ENCODE results near the gene ITGA7.

ITGA7 gene

GRCh38 chr12:55742719-55743405 lies 35.2 kb upstream of the ITGA7 start, which contains the start of gene GDF11:
GDF11 (plus strand) TSS chr12:55743122; CDS start chr12:55743317, 195 bp downstream.
- Histone ChIP-seq H3K27me3 (ENCODE audit: control insufficient read depth, insufficient read depth, low read length) (no peaks in the 10 kb centered on the region), H3K36me3 (ENCODE audit: control insufficient read depth, insufficient read depth, low read length) (0 out of 2 replicates have a peak, but pooled peaks cover 2% of the 10 kb centered on the region), H3K4me1 (ENCODE audit: control insufficient read depth, insufficient read depth, low read length) (peaks cover 40% of the 10 kb centered on the region), H3K27ac (ENCODE audit: low read depth, low read length) (peak within 1 kb of the TSS; percentile 72; the same call in 1 of the 2 replicates), H3K4me3 (ENCODE audit: low read depth, low read length) (peak within 1 kb of the TSS; percentile 98), H3K9me3 (ENCODE audit: control insufficient read depth, insufficient read depth, low read depth, low read length) (no peaks in the 10 kb centered on the region), H3K9ac (ENCODE audit: low read length) (peak within 1 kb of the TSS; percentile 97)

DNA sequence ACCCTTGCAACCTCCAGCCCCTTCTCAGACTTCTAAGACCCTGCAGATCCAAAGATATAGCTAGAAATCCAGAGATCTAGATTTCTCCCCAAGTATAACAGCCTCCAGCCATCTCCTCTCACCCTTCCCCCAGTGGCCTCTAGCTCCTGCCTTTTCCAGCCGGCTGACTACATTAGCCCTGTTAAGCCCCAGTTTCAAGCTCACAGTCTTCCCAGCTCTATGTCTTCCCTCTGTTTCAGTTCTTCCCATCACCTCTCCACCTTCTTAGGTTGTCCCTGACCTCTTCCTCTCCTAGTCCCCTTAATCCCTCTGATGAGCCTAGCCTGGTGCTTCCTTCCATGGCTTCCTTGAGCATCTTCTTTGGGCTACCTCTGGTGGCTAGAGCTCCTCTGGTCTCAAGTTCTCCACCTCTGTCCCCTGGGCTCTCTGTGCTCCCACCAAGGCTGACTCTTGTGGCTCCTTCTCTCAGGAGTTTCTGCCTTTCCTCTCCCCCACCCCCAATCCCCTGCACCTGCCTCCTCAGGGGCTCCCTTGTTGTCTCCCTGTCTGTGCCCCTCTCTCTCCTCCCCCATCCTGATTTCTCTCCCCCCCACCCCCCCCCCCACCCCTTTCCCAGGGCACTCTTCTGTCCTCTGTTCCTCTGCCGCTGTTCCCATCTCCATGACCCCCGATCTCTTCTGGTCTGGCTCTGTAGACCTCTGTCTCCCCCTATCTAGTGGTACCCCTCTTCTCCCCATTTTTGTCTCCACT lies 34.4 kb upstream of the ITGA7 start:
- Histone ChIP-seq H3K27ac (ENCODE audit: low read depth, low read length) (no peak overlapping the region), H3K4me3 (ENCODE audit: low read depth, low read length) (peak overlapping the region; percentile 56), H3K9ac (ENCODE audit: low read length) (peak overlapping the region; percentile 59)

DNA sequence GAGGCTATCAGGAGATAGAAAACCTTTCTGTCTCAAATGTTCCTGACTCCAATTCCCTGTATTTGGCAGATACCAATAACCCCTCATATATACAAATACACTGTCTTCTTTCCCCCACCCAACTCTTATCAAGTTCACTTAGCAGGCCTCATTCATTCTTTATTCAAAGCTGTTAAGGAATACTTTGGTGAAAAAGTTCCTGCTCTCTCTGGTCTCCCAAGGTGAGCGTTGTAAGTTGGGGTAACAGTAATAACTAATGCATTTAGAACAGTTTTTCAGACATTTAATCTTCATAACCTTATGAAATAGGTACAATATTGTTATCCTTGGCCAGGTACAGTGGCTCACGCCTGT lies 31.3 kb upstream of the ITGA7 start:
- no peaks in the 10 kb centered on the region for H3K9me3 ChIP-seq (ENCODE audit: control insufficient read depth, insufficient read depth, low read depth, low read length)
- H3K36me3 ChIP-seq (ENCODE audit: control insufficient read depth, insufficient read depth, low read length): no peaks in the 10 kb centered on the region
- H3K27ac ChIP-seq (ENCODE audit: low read depth, low read length): no peak overlapping the region
- H3K27me3 ChIP-seq (ENCODE audit: control insufficient read depth, insufficient read depth, low read length): no peaks in the 10 kb centered on the region
- H3K9ac ChIP-seq (ENCODE audit: low read length): no peak overlapping the region
- H3K4me3 ChIP-seq (ENCODE audit: low read depth, low read length): no peak overlapping the region; the same call in 1 of the 2 replicates
- peaks cover 18% of the 10 kb centered on the region for H3K4me1 ChIP-seq (ENCODE audit: control insufficient read depth, insufficient read depth, low read length)

More for the DNA sequence above, 34.4 kb upstream of the ITGA7 start:
- Histone ChIP-seq H3K9me3 (ENCODE audit: control insufficient read depth, insufficient read depth, low read depth, low read length) (no peaks in the 10 kb centered on the region), H3K4me1 (ENCODE audit: control insufficient read depth, insufficient read depth, low read length) (peaks cover 35% of the 10 kb centered on the region), H3K27me3 (ENCODE audit: control insufficient read depth, insufficient read depth, low read length) (no peaks in the 10 kb centered on the region), H3K36me3 (ENCODE audit: control insufficient read depth, insufficient read depth, low read length) (no peaks in the 10 kb centered on the region)

GRCh38 chr12:55738123-55739024 lies 30.7 kb upstream of the ITGA7 start:
- 0 out of 2 replicates have a peak overlapping the region, but pooled peaks have one; percentile 4 for H3K27ac ChIP-seq (ENCODE audit: low read depth, low read length)
- H3K27me3 ChIP-seq (ENCODE audit: control insufficient read depth, insufficient read depth, low read length): no peaks in the 10 kb centered on the region
- H3K4me3 ChIP-seq (ENCODE audit: low read depth, low read length): peak overlapping the region; percentile 59
- H3K9ac ChIP-seq (ENCODE audit: low read length): peak overlapping the region; percentile 24
- H3K4me1 ChIP-seq (ENCODE audit: control insufficient read depth, insufficient read depth, low read length): peaks cover 18% of the 10 kb centered on the region
- H3K9me3 ChIP-seq (ENCODE audit: control insufficient read depth, insufficient read depth, low read depth, low read length): no peaks in the 10 kb centered on the region
- no peaks in the 10 kb centered on the region for H3K36me3 ChIP-seq (ENCODE audit: control insufficient read depth, insufficient read depth, low read length)

- Histone ChIP-seq H3K27me3 (ENCODE audit: control insufficient read depth, insufficient read depth, low read length) (no peaks in the 10 kb centered on the region), H3K4me1 (ENCODE audit: control insufficient read depth, insufficient read depth, low read length) (peaks cover 18% of the 10 kb centered on the region), H3K9me3 (ENCODE audit: control insufficient read depth, insufficient read depth, low read depth, low read length) (no peaks in the 10 kb centered on the region), H3K4me3 (ENCODE audit: low read depth, low read length) (peak overlapping the region; percentile 59), H3K9ac (ENCODE audit: low read length) (peak overlapping the region; percentile 24), H3K36me3 (ENCODE audit: control insufficient read depth, insufficient read depth, low read length) (no peaks in the 10 kb centered on the region), H3K27ac (ENCODE audit: low read depth, low read length) (0 out of 2 replicates have a peak overlapping the region, but pooled peaks have one; percentile 4)
Observed at GRCh38 chr12:55737581-55738122, 29.9 kb upstream of the ITGA7 start.

DNA sequence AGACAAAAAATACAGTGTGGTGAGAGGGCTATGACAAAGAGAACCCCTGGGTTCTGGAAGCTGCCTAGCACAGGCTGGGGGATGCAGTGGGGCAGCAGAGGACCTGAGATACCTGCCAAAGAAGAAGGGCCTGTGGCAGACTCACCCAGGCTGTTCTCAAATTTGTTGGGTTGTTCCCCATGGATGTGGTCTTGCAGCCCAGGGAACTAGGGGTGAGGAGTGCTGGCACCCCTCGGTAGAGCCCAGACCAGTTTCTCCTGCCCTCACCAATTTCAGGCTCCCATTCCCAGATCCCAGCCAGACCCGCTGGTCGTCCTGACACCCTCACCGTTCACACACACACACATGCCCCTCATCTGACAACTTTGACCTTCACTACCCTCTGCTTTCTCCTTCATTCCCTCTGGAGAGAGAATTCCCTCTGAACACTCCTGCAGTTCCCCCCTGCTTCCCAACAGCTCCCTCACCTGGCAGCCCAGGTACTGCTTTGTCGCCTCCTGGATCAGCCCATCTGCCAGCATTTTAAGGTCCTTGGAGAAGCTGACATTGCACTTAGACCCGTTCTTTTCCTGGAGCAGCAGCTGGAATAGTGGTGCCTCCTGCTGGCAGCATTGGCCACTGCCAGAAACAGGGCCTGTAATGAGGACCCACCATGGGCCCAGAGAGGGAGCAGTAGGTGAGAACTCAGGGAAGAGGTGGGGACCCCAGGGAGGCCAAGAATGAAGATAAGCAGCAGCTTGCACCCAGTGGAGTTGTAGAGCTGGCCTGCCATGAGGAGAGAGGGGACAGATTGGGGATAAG lies 29.3 kb upstream of the ITGA7 start:
- Histone ChIP-seq H3K9ac (ENCODE audit: low read length) (no peak overlapping the region), H3K9me3 (ENCODE audit: control insufficient read depth, insufficient read depth, low read depth, low read length) (no peaks in the 10 kb centered on the region), H3K4me1 (ENCODE audit: control insufficient read depth, insufficient read depth, low read length) (peaks cover 12% of the 10 kb centered on the region), H3K27ac (ENCODE audit: low read depth, low read length) (no peak overlapping the region), H3K36me3 (ENCODE audit: control insufficient read depth, insufficient read depth, low read length) (no peaks in the 10 kb centered on the region), H3K4me3 (ENCODE audit: low read depth, low read length) (peak overlapping the region; percentile 59), H3K27me3 (ENCODE audit: control insufficient read depth, insufficient read depth, low read length) (no peaks in the 10 kb centered on the region)

DNA sequence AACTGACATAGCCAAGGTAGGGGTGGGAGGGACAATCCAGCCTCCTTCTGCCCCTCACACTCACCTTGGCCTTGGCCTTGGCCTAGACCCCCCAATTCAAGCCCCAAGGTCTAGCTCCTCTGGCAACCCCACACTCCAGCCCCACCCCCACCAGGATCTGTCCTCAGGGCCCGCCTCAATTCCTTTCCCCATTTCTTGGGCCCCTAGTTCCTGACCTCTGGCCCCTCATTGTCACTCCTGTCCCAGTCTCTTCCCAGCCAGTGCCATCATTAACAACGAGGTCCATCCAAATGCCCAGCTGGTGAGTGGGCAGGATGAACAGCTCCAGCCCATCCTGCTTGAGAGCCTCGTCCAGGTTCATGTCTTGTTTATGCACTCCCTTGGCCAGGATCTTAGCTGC lies 28.4 kb upstream of the ITGA7 start:
- Histone ChIP-seq H3K36me3 (ENCODE audit: control insufficient read depth, insufficient read depth, low read length) (no peaks in the 10 kb centered on the region), H3K27ac (ENCODE audit: low read depth, low read length) (no peak overlapping the region), H3K4me1 (ENCODE audit: control insufficient read depth, insufficient read depth, low read length) (peaks cover 9% of the 10 kb centered on the region; the same call in 1 of the 2 replicates)

DNA sequence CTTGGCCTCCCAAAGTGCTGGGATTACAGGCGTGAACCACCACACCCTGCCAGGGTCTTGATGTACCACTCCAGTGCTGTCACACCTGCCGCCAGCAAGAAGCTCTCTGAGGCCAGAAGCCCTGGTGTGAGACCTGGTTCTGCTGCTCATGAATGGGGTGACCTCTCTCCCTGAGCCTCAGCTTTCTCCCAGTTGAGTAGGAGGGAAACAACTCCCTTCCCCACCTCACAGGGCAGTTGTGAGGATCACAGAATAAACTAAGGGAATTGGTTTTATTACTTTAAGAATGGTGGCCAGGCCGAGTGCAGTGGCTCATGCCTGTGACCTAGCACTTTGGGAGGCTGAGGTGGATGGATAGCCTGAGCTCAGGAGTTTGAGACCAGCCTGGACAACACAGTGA lies 26.9 kb upstream of the ITGA7 start:
- Histone ChIP-seq H3K4me1 (ENCODE audit: control insufficient read depth, insufficient read depth, low read length) (peaks cover 17% of the 10 kb centered on the region; the same call in 1 of the 2 replicates), H3K36me3 (ENCODE audit: control insufficient read depth, insufficient read depth, low read length) (no peaks in the 10 kb centered on the region), H3K4me3 (ENCODE audit: low read depth, low read length) (no peak overlapping the region), H3K27me3 (ENCODE audit: control insufficient read depth, insufficient read depth, low read length) (no peaks in the 10 kb centered on the region), H3K9me3 (ENCODE audit: control insufficient read depth, insufficient read depth, low read depth, low read length) (no peaks in the 10 kb centered on the region), H3K27ac (ENCODE audit: low read depth, low read length) (no peak overlapping the region), H3K9ac (ENCODE audit: low read length) (no peak overlapping the region)

More for the DNA sequence above, 28.4 kb upstream of the ITGA7 start:
- Histone ChIP-seq H3K9me3 (ENCODE audit: control insufficient read depth, insufficient read depth, low read depth, low read length) (no peaks in the 10 kb centered on the region), H3K9ac (ENCODE audit: low read length) (no peak overlapping the region), H3K27me3 (ENCODE audit: control insufficient read depth, insufficient read depth, low read length) (no peaks in the 10 kb centered on the region), H3K4me3 (ENCODE audit: low read depth, low read length) (no peak overlapping the region)

DNA sequence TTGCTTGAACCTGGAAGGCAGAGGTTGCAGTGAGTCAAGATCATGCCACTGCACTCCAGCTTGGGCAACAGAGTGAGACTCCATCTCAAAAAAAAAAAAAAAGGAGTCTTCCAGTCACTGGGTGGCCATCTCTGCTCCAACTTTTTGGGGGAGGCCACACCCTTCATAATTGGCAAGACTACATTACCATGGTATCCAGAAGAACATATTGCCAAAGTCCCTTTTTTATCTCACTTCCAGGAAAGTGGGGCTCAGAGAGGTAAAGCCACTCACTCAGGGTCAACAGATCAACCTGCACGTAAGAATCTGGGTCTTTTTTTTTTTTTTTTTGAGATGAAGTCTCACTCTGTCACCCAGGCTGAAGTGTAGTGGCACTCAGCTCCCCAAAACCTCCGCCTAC lies 26.2 kb upstream of the ITGA7 start:
- no peak overlapping the region for H3K9ac ChIP-seq (ENCODE audit: low read length)
- peaks cover 17% of the 10 kb centered on the region; the same call in 1 of the 2 replicates for H3K4me1 ChIP-seq (ENCODE audit: control insufficient read depth, insufficient read depth, low read length)
- no peaks in the 10 kb centered on the region for H3K27me3 ChIP-seq (ENCODE audit: control insufficient read depth, insufficient read depth, low read length)
- H3K4me3 ChIP-seq (ENCODE audit: low read depth, low read length): no peak overlapping the region
- H3K9me3 ChIP-seq (ENCODE audit: control insufficient read depth, insufficient read depth, low read depth, low read length): no peaks in the 10 kb centered on the region
- H3K27ac ChIP-seq (ENCODE audit: low read depth, low read length): no peak overlapping the region
- no peaks in the 10 kb centered on the region for H3K36me3 ChIP-seq (ENCODE audit: control insufficient read depth, insufficient read depth, low read length)
